ENCODE results near the gene KCNQ1OT1. TPM values are rescaled to one million over a fixed set of nuclear protein-coding genes. Genes with fewer than 3 reads are reported as not detected.

KCNQ1OT1 gene
- total and polyA plus RNA-seq, 12 donors = 0.15 to 10.6 (median 1.1) TPM

- peak in 6 of 7 donors; percentile 5 to 45 (median 12) for DNase-seq
- TF ChIP-seq CTCF (IDR thresholded peaks at IDR 0.05) (no peak), POLR2A (IDR thresholded peaks at IDR 0.05) (no peak)
Measured at GRCh38 chr11:2587976-2588748, 111.6 kb downstream of the KCNQ1OT1 start.

GRCh38 chr11:2587132-2587930, 112.5 kb downstream of the KCNQ1OT1 start:
- Histone ChIP-seq H3K27ac (peak overlapping the region in 2 of 5 donors; percentile 2 to 58), H3K4me1 (replicated peaks in 1 of 2) (no peaks in the 10 kb centered on the region), H3K4me3 (no peak overlapping the region), H3K27me3 (no peaks in the 10 kb centered on the region), H3K36me3 (replicated peaks in 1 of 2) (peaks cover 0 to 82% of the 10 kb centered on the region in 2 donors), H3K9me3 (replicated peaks in 1 of 3) (no peaks in the 10 kb centered on the region)
- intact Hi-C loops (cut with DNase I) = no loop called here
- TF ChIP-seq POLR2A (IDR thresholded peaks at IDR 0.05) (no peak), CTCF (IDR thresholded peaks at IDR 0.05) (no peak)
- WGBS, 4 donors = 94 to 100% (median 97%) methylated on average over 2 to 20 of the region's 20 CpGs
- DNase-seq = peak in 6 of 7 donors; percentile 1 to 47 (median 19)

More at GRCh38 chr11:2587976-2588748, 111.6 kb downstream of the KCNQ1OT1 start:
- Histone ChIP-seq H3K9me3 (replicated peaks in 1 of 3) (no peaks in the 10 kb centered on the region), H3K27me3 (no peaks in the 10 kb centered on the region), H3K4me1 (replicated peaks in 1 of 2) (no peaks in the 10 kb centered on the region), H3K36me3 (replicated peaks in 1 of 2) (peaks cover 0 to 82% of the 10 kb centered on the region in 2 donors), H3K4me3 (no peak overlapping the region), H3K27ac (peak overlapping the region in 2 of 5 donors; percentile 2 to 58)
- intact Hi-C loops (cut with DNase I) = no loop called here
- WGBS, 4 donors = 90 to 93% (median 92%) methylated on average over 16 to 25 of the region's 25 CpGs

- Histone ChIP-seq H3K27ac (peak overlapping the region in 1 of 5 donors; percentile 58), H3K9me3 (replicated peaks in 1 of 3) (no peaks in the 10 kb centered on the region), H3K27me3 (no peaks in the 10 kb centered on the region), H3K4me1 (replicated peaks in 1 of 2) (no peaks in the 10 kb centered on the region), H3K36me3 (replicated peaks in 1 of 2) (peaks cover 0 to 76% of the 10 kb centered on the region in 2 donors), H3K4me3 (no peak overlapping the region)
- DNase-seq = peak in 5 of 7 donors; percentile 1 to 46 (median 17)
- TF ChIP-seq CTCF (IDR thresholded peaks at IDR 0.05) = no peak
- no peak for TF ChIP-seq POLR2A (IDR thresholded peaks at IDR 0.05)
- 65 to 100% (median 76%) methylated on average over 2 to 5 of the region's 5 CpGs for WGBS, 4 donors
- intact Hi-C loops (cut with DNase I) = no loop called here
Measured at GRCh38 chr11:2586793-2587131, 113.0 kb downstream of the KCNQ1OT1 start.

GRCh38 chr11:2586087-2586792, 113.6 kb downstream of the KCNQ1OT1 start:
- 83 to 91% (median 86%) methylated on average over 8 to 18 of the region's 18 CpGs for WGBS, 4 donors
- intact Hi-C loops (cut with DNase I) = no loop called here
- Histone ChIP-seq H3K4me1 (replicated peaks in 1 of 2) (no peaks in the 10 kb centered on the region), H3K27me3 (no peaks in the 10 kb centered on the region), H3K27ac (peak overlapping the region in 1 of 5 donors; percentile 58), H3K36me3 (replicated peaks in 1 of 2) (peaks cover 0 to 71% of the 10 kb centered on the region in 2 donors), H3K9me3 (replicated peaks in 1 of 3) (no peaks in the 10 kb centered on the region), H3K4me3 (no peak overlapping the region)
- DNase-seq = peak in 5 of 7 donors; percentile 1 to 48 (median 13)
- no peak for TF ChIP-seq POLR2A (IDR thresholded peaks at IDR 0.05)
- no peak for TF ChIP-seq CTCF (IDR thresholded peaks at IDR 0.05)

Data from adrenal gland (tissue), 12 donors.